ENCODE measurements around the gene LMTK3. TPM values are rescaled to one million over a fixed set of nuclear protein-coding genes. Genes with fewer than 3 reads are reported as not detected.

LMTK3 gene
- total and polyA plus RNA-seq, 9 of the 15 experiments (the other 6 are each of a cell fraction or from before 2014, with no cell fraction given) = 0.35 to 12.3 (median 2.0) TPM; not detected in 2

DNA sequence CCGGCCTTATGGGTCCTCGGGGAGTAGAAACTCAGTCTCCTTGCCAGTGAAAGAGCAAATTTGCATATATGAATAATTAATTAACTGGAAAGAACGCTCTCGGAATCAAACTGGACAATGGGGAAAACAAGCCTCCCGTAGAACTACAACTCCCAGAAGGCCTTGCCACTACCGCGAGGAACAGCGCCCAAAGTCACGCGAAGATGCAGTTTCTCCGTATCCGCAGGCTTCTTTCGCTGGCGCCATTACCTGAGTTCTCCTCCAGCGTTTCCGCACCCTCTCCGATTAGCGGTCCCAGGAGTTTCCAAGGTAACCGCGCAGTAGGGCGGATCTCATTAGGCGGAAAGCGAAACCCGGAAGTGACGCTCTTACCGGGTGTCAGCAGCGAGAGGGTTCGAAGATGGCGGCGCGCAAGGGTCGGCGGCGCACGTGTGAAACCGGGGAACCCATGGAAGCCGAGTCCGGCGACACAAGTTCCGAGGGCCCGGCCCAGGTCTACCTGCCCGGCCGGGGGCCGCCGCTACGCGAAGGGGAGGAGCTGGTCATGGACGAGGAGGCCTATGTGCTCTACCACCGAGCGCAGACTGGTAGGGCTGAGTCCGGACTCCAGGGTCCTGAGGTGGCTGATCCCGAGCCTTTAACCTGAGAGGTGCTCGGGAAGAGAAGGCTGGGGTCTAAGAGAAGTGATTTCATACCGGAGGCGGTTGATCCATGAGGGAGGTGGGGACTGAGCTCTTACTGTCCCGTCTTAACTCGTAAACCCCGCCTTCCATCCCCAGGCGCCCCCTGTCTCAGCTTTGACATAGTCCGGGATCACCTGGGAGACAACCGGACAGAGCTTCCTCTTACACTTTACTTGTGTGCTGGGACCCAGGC lies 65.8 kb downstream of the LMTK3 start, which contains the start of gene GRWD1 (continued):
- TF ChIP-seq ARID2 (IDR thresholded peaks at IDR 0.05) (no peak), ZSCAN29 (IDR thresholded peaks at IDR 0.05) (0 out of 2 replicates have a peak, but pooled peaks have one; percentile 10), POU5F1 (IDR thresholded peaks at IDR 0.05; ENCODE audit: borderline replicate concordance, low read depth, low read length, partially characterized antibody) (no peak), GTF2E2 (tag; IDR thresholded peaks at IDR 0.05) (0 out of 2 replicates have a peak, but pooled peaks have one; percentile 41), PURB (CRISPR knock-in tag; IDR thresholded peaks at IDR 0.05; ENCODE audit: low read depth) (no peak), POLR2AphosphoS2 (IDR thresholded peaks at IDR 0.05; ENCODE audit: low read length) (0 out of 2 replicates have a peak, but pooled peaks have one; percentile 67), RBFOX2 (IDR thresholded peaks at IDR 0.05; ENCODE audit: low read depth, low read length) (peak; percentile 97), XRCC4 (IDR thresholded peaks at IDR 0.05; ENCODE audit: extremely low read depth, insufficient read depth, insufficient read length) (no peak), RBM22 (IDR thresholded peaks at IDR 0.05; ENCODE audit: low read depth, low read length, poor library complexity, severe bottlenecking) (peak; percentile 86), HDAC8 (tag; IDR thresholded peaks at IDR 0.05) (no peak)
- TF ChIP-seq, protein P1, sequence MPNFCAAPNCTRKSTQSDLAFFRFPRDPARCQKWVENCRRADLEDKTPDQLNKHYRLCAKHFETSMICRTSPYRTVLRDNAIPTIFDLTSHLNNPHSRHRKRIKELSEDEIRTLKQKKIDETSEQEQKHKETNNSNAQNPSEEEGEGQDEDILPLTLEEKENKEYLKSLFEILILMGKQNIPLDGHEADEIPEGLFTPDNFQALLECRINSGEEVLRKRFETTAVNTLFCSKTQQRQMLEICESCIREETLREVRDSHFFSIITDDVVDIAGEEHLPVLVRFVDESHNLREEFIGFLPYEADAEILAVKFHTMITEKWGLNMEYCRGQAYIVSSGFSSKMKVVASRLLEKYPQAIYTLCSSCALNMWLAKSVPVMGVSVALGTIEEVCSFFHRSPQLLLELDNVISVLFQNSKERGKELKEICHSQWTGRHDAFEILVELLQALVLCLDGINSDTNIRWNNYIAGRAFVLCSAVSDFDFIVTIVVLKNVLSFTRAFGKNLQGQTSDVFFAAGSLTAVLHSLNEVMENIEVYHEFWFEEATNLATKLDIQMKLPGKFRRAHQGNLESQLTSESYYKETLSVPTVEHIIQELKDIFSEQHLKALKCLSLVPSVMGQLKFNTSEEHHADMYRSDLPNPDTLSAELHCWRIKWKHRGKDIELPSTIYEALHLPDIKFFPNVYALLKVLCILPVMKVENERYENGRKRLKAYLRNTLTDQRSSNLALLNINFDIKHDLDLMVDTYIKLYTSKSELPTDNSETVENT (CRISPR knock-in tag; IDR thresholded peaks at IDR 0.05) = peak; percentile 15; the same call in 1 of the 2 replicates
- TF ChIP-seq, protein P2, sequence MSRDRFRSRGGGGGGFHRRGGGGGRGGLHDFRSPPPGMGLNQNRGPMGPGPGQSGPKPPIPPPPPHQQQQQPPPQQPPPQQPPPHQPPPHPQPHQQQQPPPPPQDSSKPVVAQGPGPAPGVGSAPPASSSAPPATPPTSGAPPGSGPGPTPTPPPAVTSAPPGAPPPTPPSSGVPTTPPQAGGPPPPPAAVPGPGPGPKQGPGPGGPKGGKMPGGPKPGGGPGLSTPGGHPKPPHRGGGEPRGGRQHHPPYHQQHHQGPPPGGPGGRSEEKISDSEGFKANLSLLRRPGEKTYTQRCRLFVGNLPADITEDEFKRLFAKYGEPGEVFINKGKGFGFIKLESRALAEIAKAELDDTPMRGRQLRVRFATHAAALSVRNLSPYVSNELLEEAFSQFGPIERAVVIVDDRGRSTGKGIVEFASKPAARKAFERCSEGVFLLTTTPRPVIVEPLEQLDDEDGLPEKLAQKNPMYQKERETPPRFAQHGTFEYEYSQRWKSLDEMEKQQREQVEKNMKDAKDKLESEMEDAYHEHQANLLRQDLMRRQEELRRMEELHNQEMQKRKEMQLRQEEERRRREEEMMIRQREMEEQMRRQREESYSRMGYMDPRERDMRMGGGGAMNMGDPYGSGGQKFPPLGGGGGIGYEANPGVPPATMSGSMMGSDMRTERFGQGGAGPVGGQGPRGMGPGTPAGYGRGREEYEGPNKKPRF (IDR thresholded peaks at IDR 0.05; ENCODE audit: low read depth, low read length) = no peak
- TF ChIP-seq, protein P3, sequence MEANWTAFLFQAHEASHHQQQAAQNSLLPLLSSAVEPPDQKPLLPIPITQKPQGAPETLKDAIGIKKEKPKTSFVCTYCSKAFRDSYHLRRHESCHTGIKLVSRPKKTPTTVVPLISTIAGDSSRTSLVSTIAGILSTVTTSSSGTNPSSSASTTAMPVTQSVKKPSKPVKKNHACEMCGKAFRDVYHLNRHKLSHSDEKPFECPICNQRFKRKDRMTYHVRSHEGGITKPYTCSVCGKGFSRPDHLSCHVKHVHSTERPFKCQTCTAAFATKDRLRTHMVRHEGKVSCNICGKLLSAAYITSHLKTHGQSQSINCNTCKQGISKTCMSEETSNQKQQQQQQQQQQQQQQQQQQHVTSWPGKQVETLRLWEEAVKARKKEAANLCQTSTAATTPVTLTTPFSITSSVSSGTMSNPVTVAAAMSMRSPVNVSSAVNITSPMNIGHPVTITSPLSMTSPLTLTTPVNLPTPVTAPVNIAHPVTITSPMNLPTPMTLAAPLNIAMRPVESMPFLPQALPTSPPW (CRISPR knock-in tag; IDR thresholded peaks at IDR 0.05) = no peak
- TF ChIP-seq, protein P4, sequence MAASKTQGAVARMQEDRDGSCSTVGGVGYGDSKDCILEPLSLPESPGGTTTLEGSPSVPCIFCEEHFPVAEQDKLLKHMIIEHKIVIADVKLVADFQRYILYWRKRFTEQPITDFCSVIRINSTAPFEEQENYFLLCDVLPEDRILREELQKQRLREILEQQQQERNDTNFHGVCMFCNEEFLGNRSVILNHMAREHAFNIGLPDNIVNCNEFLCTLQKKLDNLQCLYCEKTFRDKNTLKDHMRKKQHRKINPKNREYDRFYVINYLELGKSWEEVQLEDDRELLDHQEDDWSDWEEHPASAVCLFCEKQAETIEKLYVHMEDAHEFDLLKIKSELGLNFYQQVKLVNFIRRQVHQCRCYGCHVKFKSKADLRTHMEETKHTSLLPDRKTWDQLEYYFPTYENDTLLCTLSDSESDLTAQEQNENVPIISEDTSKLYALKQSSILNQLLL (CRISPR knock-in tag; IDR thresholded peaks at IDR 0.05; ENCODE audit: borderline replicate concordance) = no peak
- TF ChIP-seq, protein P5, sequence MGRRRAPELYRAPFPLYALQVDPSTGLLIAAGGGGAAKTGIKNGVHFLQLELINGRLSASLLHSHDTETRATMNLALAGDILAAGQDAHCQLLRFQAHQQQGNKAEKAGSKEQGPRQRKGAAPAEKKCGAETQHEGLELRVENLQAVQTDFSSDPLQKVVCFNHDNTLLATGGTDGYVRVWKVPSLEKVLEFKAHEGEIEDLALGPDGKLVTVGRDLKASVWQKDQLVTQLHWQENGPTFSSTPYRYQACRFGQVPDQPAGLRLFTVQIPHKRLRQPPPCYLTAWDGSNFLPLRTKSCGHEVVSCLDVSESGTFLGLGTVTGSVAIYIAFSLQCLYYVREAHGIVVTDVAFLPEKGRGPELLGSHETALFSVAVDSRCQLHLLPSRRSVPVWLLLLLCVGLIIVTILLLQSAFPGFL (CRISPR knock-in tag; IDR thresholded peaks at IDR 0.05) = peak; percentile 86; the same call in 1 of the 2 replicates
